Tibial nerve (tissue), 3 donors: Measurements from ENCODE around the gene PARD6A.

Experiments used
- POLR2A ChIP-seq, 2 donors: fragments of 450-650 bp; IDR thresholded peaks; one replicate each; pipeline ENCODE4 v1.6.1; 2017; ENCODE audit warnings: antibody characterized with exemption in 2 of 2, mild to moderate bottlenecking in 2 of 2, moderate library complexity in 2 of 2
- TF ChIP-seq, protein P1 (sequence below), 5 experiments: fragments of 200-600 bp in 3 of 5; fragments of 450-650 bp in 2 of 5; sonication (generic) in 3 of 5; IDR thresholded peaks; one replicate each; pipeline ENCODE4 v1.5.1; 2016 to 2019; ENCODE audit warnings: antibody characterized with exemption in 5 of 5, mild to moderate bottlenecking in 3 of 5, moderate library complexity in 2 of 5

DNA sequence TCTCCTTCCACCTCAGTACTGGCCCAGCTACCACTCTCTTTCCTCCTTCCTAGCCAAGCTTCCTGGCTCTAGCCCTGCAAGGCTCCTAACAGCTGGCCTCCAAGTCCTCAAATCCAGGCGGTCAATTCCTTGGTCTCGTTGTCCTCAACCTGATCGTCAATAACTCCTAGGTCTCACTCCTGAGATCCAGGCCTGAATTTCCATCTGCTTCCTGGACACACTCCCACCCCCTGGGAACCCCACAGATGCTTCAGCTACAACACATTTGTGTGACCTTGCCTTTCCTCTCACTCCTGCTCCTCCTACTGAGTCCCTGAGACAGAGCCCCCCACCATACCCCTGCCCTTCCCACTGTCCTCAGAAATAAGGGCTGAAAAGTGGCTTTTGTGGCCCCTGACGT, 3.5 kb downstream of the PARD6A start:
- TF ChIP-seq, protein P1, sequence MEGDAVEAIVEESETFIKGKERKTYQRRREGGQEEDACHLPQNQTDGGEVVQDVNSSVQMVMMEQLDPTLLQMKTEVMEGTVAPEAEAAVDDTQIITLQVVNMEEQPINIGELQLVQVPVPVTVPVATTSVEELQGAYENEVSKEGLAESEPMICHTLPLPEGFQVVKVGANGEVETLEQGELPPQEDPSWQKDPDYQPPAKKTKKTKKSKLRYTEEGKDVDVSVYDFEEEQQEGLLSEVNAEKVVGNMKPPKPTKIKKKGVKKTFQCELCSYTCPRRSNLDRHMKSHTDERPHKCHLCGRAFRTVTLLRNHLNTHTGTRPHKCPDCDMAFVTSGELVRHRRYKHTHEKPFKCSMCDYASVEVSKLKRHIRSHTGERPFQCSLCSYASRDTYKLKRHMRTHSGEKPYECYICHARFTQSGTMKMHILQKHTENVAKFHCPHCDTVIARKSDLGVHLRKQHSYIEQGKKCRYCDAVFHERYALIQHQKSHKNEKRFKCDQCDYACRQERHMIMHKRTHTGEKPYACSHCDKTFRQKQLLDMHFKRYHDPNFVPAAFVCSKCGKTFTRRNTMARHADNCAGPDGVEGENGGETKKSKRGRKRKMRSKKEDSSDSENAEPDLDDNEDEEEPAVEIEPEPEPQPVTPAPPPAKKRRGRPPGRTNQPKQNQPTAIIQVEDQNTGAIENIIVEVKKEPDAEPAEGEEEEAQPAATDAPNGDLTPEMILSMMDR (IDR thresholded peaks at IDR 0.05): no peak
- no peak for TF ChIP-seq POLR2A (IDR thresholded peaks at IDR 0.05)
